HEK293 (cell line): ENCODE measurements around the gene OR2Z1.

Source experiments
- CTCF ChIA-PET: fragments of 350-600 bp; formaldehyde crosslinking; extraction: SDS; loops from one replicate; lab custom pipeline; 2021; ENCODE audit warnings: antibody characterized with exemption; lab: Yijun Ruan, JAX
- POLR2A ChIA-PET: fragments of 300-600 bp; formaldehyde crosslinking; extraction: SDS; loops from one replicate; lab custom pipeline; 2020; ENCODE audit warnings: antibody characterized with exemption, inconsistent platforms; lab: Yijun Ruan, JAX
- H3K27ac ChIP-seq: fragments of 200-500 bp; sonication (Bioruptor generic); 2 replicates; pipeline ENCODE4 v1.5.1; 2014; ENCODE audit warnings: low read depth, low read length, control low read depth, inconsistent platforms; ENCODE audit errors: extremely low read depth
- H3K36me3 ChIP-seq, 2 experiments: fragments of 200-500 bp in 1 of 2; sonication (Bioruptor generic) in 1 of 2; 1 replicate in 1 of 2; 2 replicates in 1 of 2; pipeline ENCODE4 v1.5.1; 2014 to 2017; ENCODE audit warnings: inconsistent platforms in 2 of 2, low read length in 2 of 2; ENCODE audit not compliant: control insufficient read depth in 2 of 2, insufficient read depth in 1 of 2
- H3K4me1 ChIP-seq: fragments of 200-500 bp; sonication (Bioruptor generic); 2 replicates; pipeline ENCODE4 v1.5.1; 2014; ENCODE audit warnings: mild to moderate bottlenecking, low read length, inconsistent platforms; ENCODE audit not compliant: control insufficient read depth, insufficient read depth
- H3K4me3 ChIP-seq: 2 replicates; pipeline ENCODE4 v1.5.1; 2011; ENCODE audit warnings: low read depth, mild to moderate bottlenecking, control low read depth, low read length, moderate library complexity
- H3K9me3 ChIP-seq: fragments of 200-500 bp; sonication (Bioruptor generic); 2 replicates; pipeline ENCODE4 v1.5.1; 2014; ENCODE audit warnings: low read depth, low read length, inconsistent platforms; ENCODE audit not compliant: control insufficient read depth, insufficient read depth
- FEZF1 ChIP-seq: fragments of 450-650 bp; formaldehyde crosslinking; IDR thresholded peaks from 2 replicates; pipeline ENCODE4 v1.5.1; 2016; ENCODE audit warnings: missing biosample characterization, missing genetic modification characterization
- KLF7 ChIP-seq: fragments of 450-650 bp; formaldehyde crosslinking; IDR thresholded peaks from 2 replicates; pipeline ENCODE4 v1.5.1; 2016; ENCODE audit warnings: missing biosample characterization, missing genetic modification characterization, borderline replicate concordance
- ZBTB17 ChIP-seq: fragments of 450-650 bp; formaldehyde crosslinking; IDR thresholded peaks from 2 replicates; pipeline ENCODE4 v1.5.1; 2016; ENCODE audit warnings: missing biosample characterization, missing genetic modification characterization
- ZBTB21 ChIP-seq: fragments of 450-650 bp; formaldehyde crosslinking; IDR thresholded peaks from 2 replicates; pipeline ENCODE4 v1.5.1; 2017; ENCODE audit warnings: missing biosample characterization, missing genetic modification characterization
- ZFHX2 ChIP-seq: fragments of 450-650 bp; formaldehyde crosslinking; conservative IDR thresholded peaks from 2 replicates; pipeline ENCODE4 v1.5.1; 2016; ENCODE audit warnings: missing biosample characterization, missing genetic modification characterization
- ZNF10 ChIP-seq: fragments of 450-650 bp; formaldehyde crosslinking; IDR thresholded peaks from 2 replicates; pipeline ENCODE4 v1.5.1; 2017; ENCODE audit warnings: missing biosample characterization, missing genetic modification characterization
- ZNF112 ChIP-seq: fragments of 450-650 bp; formaldehyde crosslinking; IDR thresholded peaks from 2 replicates; pipeline ENCODE4 v1.5.0; 2017; ENCODE audit warnings: missing biosample characterization, missing genetic modification characterization
- ZNF239 ChIP-seq: fragments of 450-650 bp; formaldehyde crosslinking; IDR thresholded peaks from 2 replicates; pipeline ENCODE4 v1.5.1; 2016; ENCODE audit warnings: missing biosample characterization, missing genetic modification characterization
- ZNF366 ChIP-seq: fragments of 450-650 bp; formaldehyde crosslinking; conservative IDR thresholded peaks from 2 replicates; pipeline ENCODE4 v1.5.1; 2016; ENCODE audit warnings: missing biosample characterization, missing genetic modification characterization
- ZNF404 ChIP-seq: fragments of 450-650 bp; formaldehyde crosslinking; IDR thresholded peaks from 2 replicates; pipeline ENCODE4 v1.5.1; 2017; ENCODE audit warnings: missing biosample characterization, missing genetic modification characterization
- ZNF473 ChIP-seq: fragments of 450-650 bp; formaldehyde crosslinking; IDR thresholded peaks from 2 replicates; pipeline ENCODE4 v1.5.1; 2017; ENCODE audit warnings: missing biosample characterization, missing genetic modification characterization
- ZNF658 ChIP-seq: fragments of 450-650 bp; formaldehyde crosslinking; IDR thresholded peaks from 2 replicates; pipeline ENCODE4; 2016; ENCODE audit warnings: missing biosample characterization, missing genetic modification characterization
- ZNF707 ChIP-seq: fragments of 450-650 bp; formaldehyde crosslinking; IDR thresholded peaks from 2 replicates; pipeline ENCODE4 v1.5.1; 2016; ENCODE audit warnings: missing biosample characterization, missing genetic modification characterization
- ZNF747 ChIP-seq: fragments of 450-650 bp; formaldehyde crosslinking; IDR thresholded peaks from 2 replicates; pipeline ENCODE4 v1.5.1; 2016; ENCODE audit warnings: missing biosample characterization, missing genetic modification characterization
- ZNF843 ChIP-seq: fragments of 450-650 bp; formaldehyde crosslinking; IDR thresholded peaks from 2 replicates; pipeline ENCODE4 v1.5.1; 2016; ENCODE audit warnings: missing biosample characterization, missing genetic modification characterization
- TF ChIP-seq, protein P1 (sequence below): fragments of 450-650 bp; formaldehyde crosslinking; IDR thresholded peaks from 2 replicates; pipeline ENCODE4 v1.5.1; 2016; ENCODE audit warnings: missing biosample characterization, missing genetic modification characterization
- TF ChIP-seq, protein P2 (sequence below): fragments of 450-650 bp; formaldehyde crosslinking; IDR thresholded peaks from 2 replicates; pipeline ENCODE4 v1.5.1; 2017; ENCODE audit warnings: missing biosample characterization, missing genetic modification characterization
- TF ChIP-seq, protein P3 (sequence below): fragments of 450-650 bp; formaldehyde crosslinking; IDR thresholded peaks from 2 replicates; pipeline ENCODE4 v1.5.1; 2016; ENCODE audit warnings: missing biosample characterization, missing genetic modification characterization

OR2Z1 gene

DNA sequence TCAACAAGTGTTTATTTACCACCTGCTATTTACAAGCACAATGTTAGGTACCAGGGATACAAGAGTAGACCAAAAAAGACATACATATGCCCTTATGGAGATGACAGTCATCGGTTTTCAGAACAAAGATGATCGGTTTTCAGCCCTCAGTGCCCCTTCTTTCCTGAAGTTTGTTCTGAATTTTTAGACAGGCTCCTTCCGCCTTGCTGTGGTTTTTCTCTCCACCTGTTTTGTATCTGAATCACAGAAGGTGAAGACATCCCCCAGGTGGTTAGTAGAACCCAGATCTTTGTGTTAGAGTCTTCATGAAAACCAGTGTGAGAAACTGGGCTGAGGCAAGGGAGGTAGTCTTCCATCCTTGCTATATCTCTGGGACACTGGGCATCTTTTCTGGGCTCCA, 46.4 kb upstream of the OR2Z1 start:
- no peaks in the 10 kb centered on the region for H3K9me3 ChIP-seq
- no peaks in the 10 kb centered on the region for H3K36me3 ChIP-seq
- H3K27ac ChIP-seq = no peak overlapping the region
- TF ChIP-seq ZNF658 (tag by site-specific recombination) = no peak
- TF ChIP-seq, protein P1, sequence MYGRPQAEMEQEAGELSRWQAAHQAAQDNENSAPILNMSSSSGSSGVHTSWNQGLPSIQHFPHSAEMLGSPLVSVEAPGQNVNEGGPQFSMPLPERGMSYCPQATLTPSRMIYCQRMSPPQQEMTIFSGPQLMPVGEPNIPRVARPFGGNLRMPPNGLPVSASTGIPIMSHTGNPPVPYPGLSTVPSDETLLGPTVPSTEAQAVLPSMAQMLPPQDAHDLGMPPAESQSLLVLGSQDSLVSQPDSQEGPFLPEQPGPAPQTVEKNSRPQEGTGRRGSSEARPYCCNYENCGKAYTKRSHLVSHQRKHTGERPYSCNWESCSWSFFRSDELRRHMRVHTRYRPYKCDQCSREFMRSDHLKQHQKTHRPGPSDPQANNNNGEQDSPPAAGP = no peak
- no peak for TF ChIP-seq ZNF747
- TF ChIP-seq ZNF707 (tag by site-specific recombination) = no peak
- TF ChIP-seq ZNF843 (tag by site-specific recombination) = no peak
- TF ChIP-seq ZNF404 = no peak
- no peak for TF ChIP-seq ZNF112 (tag by site-specific recombination)
- TF ChIP-seq, protein P2, sequence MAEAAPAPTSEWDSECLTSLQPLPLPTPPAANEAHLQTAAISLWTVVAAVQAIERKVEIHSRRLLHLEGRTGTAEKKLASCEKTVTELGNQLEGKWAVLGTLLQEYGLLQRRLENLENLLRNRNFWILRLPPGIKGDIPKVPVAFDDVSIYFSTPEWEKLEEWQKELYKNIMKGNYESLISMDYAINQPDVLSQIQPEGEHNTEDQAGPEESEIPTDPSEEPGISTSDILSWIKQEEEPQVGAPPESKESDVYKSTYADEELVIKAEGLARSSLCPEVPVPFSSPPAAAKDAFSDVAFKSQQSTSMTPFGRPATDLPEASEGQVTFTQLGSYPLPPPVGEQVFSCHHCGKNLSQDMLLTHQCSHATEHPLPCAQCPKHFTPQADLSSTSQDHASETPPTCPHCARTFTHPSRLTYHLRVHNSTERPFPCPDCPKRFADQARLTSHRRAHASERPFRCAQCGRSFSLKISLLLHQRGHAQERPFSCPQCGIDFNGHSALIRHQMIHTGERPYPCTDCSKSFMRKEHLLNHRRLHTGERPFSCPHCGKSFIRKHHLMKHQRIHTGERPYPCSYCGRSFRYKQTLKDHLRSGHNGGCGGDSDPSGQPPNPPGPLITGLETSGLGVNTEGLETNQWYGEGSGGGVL (tag by site-specific recombination) = no peak
- TF ChIP-seq KLF7 = no peak
- TF ChIP-seq, all 188 proteins: peak for 0
- Histone ChIP-seq H3K4me1 (no peaks in the 10 kb centered on the region), H3K4me3 (no peak overlapping the region)
- CTCF ChIA-PET = interaction anchor here (1.0 kb wide), 1 partner anchor 21 kb away, joined by 4 read pairs; no protein-coding TSS in a partner anchor
- POLR2A ChIA-PET = no interaction called here

DNA sequence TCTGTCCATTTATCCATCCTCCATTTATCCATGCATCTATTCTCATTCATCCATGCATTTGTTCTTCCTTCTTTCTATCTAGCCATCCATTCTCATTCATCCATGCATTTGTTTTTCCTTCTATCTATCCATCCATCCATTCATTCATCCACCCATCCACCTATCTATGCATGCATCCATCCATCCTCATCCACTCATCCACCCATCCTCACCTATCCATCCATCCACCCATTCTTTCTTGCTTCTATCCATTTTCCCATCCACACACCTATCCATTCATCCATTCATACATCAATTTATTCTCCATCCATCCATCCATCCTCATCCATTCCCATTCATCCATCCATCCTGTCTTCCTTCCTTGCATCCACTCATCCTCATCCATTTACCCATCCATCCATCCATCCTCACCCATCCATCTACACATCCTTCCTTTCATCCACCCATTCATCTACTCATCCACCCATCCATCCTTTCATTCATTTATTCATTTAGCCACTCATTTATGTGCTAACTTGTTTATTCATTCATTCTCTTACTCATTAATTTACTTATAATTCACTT, 43.1 kb upstream of the OR2Z1 start:
- CTCF ChIA-PET = no interaction called here
- Histone ChIP-seq H3K27ac (no peak overlapping the region), H3K4me3 (no peak overlapping the region), H3K9me3 (no peaks in the 10 kb centered on the region), H3K36me3 (no peaks in the 10 kb centered on the region), H3K4me1 (no peaks in the 10 kb centered on the region)
- TF ChIP-seq ZNF473 (tag by site-specific recombination) (0 out of 2 replicates have a peak, but pooled peaks have one; percentile 33), ZNF10 (tag by site-specific recombination) (no peak), FEZF1 (tag by site-specific recombination) (no peak), ZNF366 (tag by site-specific recombination) (peak; percentile 97), ZBTB17 (tag by site-specific recombination) (peak; percentile 92), ZNF239 (no peak), ZFHX2 (tag by site-specific recombination) (no peak), ZBTB21 (tag by site-specific recombination) (no peak)
- TF ChIP-seq, protein P3, sequence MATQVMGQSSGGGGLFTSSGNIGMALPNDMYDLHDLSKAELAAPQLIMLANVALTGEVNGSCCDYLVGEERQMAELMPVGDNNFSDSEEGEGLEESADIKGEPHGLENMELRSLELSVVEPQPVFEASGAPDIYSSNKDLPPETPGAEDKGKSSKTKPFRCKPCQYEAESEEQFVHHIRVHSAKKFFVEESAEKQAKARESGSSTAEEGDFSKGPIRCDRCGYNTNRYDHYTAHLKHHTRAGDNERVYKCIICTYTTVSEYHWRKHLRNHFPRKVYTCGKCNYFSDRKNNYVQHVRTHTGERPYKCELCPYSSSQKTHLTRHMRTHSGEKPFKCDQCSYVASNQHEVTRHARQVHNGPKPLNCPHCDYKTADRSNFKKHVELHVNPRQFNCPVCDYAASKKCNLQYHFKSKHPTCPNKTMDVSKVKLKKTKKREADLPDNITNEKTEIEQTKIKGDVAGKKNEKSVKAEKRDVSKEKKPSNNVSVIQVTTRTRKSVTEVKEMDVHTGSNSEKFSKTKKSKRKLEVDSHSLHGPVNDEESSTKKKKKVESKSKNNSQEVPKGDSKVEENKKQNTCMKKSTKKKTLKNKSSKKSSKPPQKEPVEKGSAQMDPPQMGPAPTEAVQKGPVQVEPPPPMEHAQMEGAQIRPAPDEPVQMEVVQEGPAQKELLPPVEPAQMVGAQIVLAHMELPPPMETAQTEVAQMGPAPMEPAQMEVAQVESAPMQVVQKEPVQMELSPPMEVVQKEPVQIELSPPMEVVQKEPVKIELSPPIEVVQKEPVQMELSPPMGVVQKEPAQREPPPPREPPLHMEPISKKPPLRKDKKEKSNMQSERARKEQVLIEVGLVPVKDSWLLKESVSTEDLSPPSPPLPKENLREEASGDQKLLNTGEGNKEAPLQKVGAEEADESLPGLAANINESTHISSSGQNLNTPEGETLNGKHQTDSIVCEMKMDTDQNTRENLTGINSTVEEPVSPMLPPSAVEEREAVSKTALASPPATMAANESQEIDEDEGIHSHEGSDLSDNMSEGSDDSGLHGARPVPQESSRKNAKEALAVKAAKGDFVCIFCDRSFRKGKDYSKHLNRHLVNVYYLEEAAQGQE (tag by site-specific recombination) = no peak
- POLR2A ChIA-PET = no interaction called here
